GM19099 (cell line): Measurements from ENCODE around the gene ANKUB1.

Experiments used
- POLR2A ChIP-seq: IDR thresholded peaks from 3 replicates; pipeline ENCODE4 v1.6.1; 2011; ENCODE audit warnings: low read depth; ENCODE audit not compliant: insufficient read length; ENCODE audit errors: extremely low read depth

ANKUB1 gene

GRCh38 chr3:149812606-149813366 lies 20.4 kb upstream of the ANKUB1 start, which contains the start of gene RNF13:
Gene RNF13 (plus strand): TSS chr3:149813215. CDS start chr3:149846027, 32,812 bp downstream.
- TF ChIP-seq POLR2A = peak; percentile 73

- no peak for TF ChIP-seq POLR2A
Measured at GRCh38 chr3:149812165-149812605, 19.8 kb upstream of the ANKUB1 start.

- no peak for TF ChIP-seq POLR2A
Measured at GRCh38 chr3:149810846-149811245, 18.5 kb upstream of the ANKUB1 start.

GRCh38 chr3:149809699-149810098 lies 17.3 kb upstream of the ANKUB1 start:
- TF ChIP-seq POLR2A = no peak

- no peak for TF ChIP-seq POLR2A
Measured at GRCh38 chr3:149808209-149808829, 16.0 kb upstream of the ANKUB1 start.

GRCh38 chr3:149806171-149806778 lies 13.9 kb upstream of the ANKUB1 start:
- no peak for TF ChIP-seq POLR2A

GRCh38 chr3:149801639-149802038 lies 9.3 kb upstream of the ANKUB1 start:
- no peak for TF ChIP-seq POLR2A

- no peak for TF ChIP-seq POLR2A
Measured at GRCh38 chr3:149801195-149801594, 8.8 kb upstream of the ANKUB1 start.

- no peak for TF ChIP-seq POLR2A
Measured at GRCh38 chr3:149800693-149801092, 8.3 kb upstream of the ANKUB1 start.

- no peak for TF ChIP-seq POLR2A
Measured at GRCh38 chr3:149796026-149796425, 3.7 kb upstream of the ANKUB1 start.

GRCh38 chr3:149790698-149791097 lies 1.7 kb downstream of the ANKUB1 start:
- TF ChIP-seq POLR2A = no peak

- no peak for TF ChIP-seq POLR2A
Measured at GRCh38 chr3:149790268-149790667, 2.1 kb downstream of the ANKUB1 start.

GRCh38 chr3:149784064-149784704 lies 8.2 kb downstream of the ANKUB1 start:
- TF ChIP-seq POLR2A = no peak

GRCh38 chr3:149783576-149783975 lies 8.8 kb downstream of the ANKUB1 start:
- TF ChIP-seq POLR2A = no peak

- no peak for TF ChIP-seq POLR2A
Measured at GRCh38 chr3:149781741-149782140, 10.6 kb downstream of the ANKUB1 start.
